Left hindlimb (tissue), 1 donor: Measurements from ENCODE around the gene CACNG4.

Experiments used
- DNase-seq: peaks from one replicate; pipeline ENCODE4 v3.0.0-alpha.2; 2018

CACNG4 gene

DNA sequence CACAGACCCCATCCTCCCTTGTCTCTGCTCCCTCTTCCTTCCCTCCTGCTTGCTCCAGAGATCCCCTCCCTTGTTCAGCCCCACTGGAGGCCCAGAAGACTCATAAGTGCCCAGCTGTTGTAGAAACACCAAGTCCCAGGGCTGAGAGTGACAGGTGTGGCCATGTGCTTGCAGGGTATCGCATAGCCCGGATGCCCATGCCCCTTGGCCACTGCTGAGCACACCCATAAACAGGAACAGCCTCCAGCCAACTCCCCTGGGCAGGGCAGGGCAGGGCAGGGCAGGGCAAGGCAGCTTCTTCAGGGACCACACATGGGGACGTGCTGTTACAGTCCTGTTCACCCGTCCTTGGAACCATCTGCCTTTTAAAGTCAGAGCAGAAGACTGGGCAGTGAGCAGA lies 81.9 kb downstream of the CACNG4 start:
- peak; percentile 55 for DNase-seq

GRCh38 chr17:67047382-67047781 lies 82.9 kb downstream of the CACNG4 start:
- no peak for DNase-seq

GRCh38 chr17:67049025-67049739 lies 84.7 kb downstream of the CACNG4 start:
- no peak for DNase-seq

GRCh38 chr17:67050066-67050465 lies 85.6 kb downstream of the CACNG4 start:
- no peak for DNase-seq

DNA sequence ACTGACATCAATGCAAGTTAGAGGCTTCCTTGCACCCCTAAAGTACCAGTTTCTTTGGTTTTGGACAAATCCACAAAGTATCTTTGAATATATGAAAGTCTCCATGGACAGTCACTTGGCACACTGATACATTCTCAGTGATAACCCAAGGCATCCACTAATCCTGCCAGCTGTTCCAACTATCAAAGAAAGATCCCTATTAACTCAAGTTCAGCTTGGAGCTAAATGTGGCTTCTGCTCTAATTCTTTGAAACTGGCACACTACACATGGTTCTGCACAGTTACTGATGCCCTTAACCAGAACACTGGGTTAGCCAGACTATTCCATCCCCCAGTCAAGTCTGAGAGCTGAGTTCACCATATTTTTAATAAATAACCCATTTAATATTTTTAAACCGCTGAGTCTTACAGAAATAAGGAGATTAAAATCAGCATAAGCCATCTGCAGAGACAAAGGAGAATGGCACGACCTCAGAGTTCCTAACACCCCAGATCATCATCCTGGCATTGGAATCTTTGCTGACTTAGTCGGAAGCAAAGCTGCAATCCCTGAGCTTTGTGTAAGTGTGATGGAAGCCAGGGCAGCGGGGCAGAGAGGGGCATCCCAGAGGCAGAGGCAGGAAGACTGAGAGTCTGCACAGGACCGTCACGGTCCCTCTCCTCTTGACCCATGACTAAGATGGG lies 86.1 kb downstream of the CACNG4 start:
- no peak for DNase-seq

DNA sequence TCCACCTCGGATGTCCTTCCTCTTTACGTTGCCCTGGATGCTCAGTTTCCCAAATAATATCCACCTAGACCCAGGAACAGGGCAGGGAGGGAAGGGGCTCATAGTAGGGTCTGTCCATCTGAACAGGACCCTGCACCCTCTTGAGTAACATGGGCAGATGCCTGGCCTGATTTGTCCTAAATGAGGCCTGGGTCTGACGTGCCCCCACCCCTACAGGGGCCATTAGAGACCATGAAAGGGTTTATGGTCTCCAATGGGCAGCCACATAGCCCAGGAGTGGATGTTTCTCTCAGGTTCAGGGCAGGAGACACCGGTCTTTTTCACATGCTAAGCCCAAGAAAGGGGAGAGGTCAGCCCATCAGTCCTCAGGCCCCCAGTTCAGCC lies 86.6 kb downstream of the CACNG4 start:
- no peak for DNase-seq

DNA sequence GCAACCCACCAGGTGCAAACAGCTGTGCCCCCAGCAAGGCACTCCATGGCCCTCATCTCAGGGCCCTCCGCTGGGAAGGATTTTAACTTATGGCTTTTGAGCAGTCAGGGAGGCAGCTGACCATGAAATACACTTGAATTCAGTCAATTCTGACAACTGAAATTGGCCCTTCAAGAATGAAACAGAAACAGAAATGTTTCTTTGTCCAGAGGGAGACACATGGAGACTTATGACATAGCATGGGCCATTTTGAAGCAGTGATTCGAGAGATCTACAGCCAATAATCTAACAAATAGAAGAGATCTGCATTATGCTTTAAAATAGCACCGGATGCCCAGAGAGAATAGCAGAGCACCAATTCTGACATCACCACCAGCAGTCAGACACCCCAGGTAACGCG lies 87.3 kb downstream of the CACNG4 start:
- DNase-seq = no peak

DNA sequence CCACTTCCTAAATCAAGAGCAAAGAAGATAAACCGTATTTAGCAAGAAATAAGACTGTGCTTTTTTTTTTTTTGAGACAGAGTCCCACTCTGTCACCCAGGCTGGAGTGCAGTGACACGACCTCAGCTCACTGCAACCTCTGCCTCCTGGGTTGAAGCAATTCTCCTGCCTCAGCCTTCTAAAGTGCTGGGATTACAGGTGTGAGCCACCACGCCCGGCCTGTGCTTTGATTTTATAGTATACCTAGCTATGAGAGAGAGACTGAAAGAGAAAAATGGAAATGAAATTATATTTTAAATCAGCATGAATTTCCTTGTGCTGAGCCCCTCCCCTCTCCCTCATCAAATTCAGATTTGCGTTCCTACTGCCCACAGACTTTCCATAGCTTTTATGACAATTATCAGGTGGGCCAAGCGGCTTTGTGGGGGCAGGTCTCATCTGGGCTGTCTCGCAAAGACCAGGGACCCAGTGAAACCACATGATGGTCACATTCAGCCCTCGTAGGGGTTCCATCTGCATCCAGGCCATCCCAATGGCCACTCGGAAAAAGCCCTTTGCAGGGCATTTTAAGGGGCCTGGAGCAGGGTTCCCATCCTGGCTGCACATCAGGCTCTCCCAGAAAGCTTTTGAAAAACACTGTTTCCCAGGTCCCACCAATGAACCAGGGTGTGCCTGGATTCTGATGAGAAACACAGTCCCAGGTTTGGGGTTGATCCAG lies 88.4 kb downstream of the CACNG4 start:
- no peak for DNase-seq

DNA sequence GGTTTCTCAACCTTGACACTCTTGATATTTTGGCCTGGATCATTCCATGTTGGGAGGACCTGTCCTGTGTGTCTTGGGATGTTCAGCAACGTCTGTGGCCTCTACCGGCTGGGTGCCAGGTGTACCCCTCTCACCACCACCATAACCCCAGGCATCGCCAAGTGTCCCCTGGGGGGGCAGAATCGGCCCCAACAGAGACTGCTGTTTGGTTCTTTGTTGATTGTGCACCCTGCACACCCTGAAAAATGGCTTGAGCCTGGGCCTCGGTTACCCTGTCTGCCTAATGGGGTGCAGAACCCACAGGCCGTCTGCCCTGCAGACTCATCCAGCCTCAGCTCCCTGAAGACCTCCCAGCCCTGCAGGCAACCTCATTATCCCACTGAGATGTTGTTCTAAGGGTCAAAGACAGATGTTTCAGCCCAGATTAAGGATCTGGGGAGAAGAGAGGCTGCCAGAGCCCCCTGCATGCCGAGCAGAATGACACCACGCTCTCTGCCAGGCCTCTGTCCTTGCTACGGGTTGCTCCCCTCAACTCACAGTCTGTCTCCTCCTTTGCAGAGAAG lies 89.0 kb downstream of the CACNG4 start:
- DNase-seq = no peak

- no peak for DNase-seq
Measured at GRCh38 chr17:67054011-67054591, 89.6 kb downstream of the CACNG4 start.

- no peak for DNase-seq
Measured at GRCh38 chr17:67054608-67055007, 90.1 kb downstream of the CACNG4 start.

GRCh38 chr17:67055041-67055443 lies 90.5 kb downstream of the CACNG4 start:
- no peak for DNase-seq

DNA sequence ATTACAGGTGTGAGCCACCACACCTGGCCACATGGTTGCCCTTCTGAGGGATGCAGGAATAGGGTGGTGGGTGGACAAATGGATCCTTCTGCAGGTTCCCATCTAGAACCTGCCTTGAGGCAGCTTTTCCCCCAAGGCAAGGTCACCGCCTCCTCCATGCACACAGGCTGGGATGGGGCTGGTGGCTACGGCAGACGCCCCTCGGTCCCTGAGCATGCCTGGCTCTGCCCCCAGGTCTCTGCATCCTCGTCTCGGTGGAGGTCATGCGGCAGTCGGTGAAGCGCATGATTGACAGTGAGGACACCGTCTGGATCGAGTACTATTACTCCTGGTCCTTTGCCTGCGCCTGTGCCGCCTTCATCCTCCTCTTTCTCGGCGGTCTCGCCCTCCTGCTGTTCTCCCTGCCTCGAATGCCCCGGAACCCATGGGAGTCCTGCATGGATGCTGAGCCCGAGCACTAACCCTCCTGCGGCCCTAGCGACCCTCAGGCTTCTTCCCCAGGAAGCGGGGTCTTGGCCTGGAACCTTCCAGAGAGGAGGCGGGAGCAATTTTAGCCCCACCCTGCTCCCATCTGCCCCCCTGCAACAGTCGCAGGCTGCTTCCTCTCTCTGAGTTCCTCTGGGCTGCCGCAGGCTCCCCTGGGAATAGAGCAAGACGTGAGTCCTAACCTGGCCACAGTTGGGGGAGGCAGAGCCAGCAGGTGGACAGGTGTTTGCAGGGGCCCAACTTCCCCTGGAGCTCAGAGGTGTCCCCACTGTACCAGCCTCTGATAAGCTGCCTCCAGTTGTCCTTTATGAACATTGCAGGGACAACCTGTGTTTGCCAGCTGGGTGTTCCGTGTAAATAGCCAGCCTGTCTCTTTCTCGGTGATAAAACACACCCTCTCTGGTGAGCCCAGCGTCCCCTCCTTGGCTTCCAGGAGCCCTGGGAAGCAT lies 91.6 kb downstream of the CACNG4 start:
- no peak for DNase-seq

DNA sequence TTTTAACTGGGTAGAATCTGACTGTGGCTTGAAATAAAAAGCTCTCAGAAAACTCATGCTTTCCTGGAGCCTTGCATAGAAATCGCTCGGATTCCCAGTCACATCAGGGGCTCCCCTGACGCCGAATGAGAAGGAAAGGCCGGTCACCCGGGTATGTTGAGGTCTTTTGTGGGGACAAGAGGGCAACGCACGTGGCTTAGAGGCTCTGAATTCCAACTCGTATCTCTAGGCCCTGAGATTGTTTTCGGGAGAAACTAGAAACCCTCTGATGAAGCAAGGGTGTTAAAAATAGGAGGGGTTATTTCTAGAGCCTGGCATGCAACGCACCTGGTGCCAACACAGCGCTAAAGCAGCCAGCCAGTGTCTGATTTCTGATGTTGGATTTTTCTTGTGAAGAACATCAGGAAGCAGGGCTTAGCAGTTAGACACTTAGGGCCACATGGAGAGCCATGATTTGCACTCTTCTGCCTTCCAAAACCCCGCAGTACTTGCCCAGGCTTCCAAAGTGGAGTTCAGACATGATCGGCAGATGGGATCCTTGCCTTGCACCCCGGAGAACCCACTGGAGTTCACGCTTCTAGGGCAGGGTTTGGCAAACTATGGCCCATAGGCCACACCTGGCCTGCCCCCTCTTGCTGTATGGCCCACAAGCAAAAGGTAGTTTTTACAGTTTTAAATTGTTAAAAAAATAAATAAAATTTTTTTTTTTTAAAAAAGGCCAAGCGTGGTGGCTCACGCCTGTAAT lies 92.4 kb downstream of the CACNG4 start:
- no peak for DNase-seq

DNA sequence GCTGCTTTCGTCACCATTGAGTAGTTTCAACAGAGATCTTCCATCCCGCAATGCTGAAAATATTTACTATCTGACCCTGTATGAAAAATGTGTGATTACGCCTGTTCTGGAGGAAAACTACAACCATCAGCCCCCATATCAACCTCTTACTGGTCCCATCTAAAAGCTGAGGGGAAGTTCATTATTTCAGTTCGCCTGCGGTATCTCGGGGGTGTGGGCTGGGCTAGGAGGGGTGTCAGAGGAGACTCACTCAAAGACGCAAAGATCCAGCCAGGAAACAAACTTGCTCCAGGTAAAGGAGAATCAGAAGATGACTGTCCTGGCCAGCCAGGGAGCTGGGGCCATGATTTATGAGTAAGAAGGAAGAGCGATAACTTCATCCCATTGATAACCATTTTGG lies 93.5 kb downstream of the CACNG4 start:
- DNase-seq = no peak

DNA sequence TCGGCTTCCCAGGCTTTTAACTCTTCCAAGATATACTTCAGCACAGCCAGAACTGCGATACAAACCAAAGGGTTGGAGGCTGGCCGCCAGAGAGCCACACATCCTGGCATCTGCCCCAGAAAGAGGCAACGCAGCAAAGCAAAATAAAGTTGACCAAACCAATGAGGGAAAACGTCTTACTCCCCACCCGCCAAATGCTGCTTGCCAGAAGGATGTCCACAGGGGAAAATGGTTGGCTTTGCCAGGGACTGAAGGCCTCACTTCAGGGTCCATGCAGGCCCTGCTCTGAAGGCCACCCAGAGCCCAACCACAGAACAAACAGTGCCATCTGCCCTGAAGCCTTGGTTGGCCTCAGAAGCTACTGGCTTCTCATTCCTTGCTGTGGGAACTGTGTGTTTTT lies 94.9 kb downstream of the CACNG4 start:
- DNase-seq = no peak

GRCh38 chr17:67063141-67063540 lies 98.6 kb downstream of the CACNG4 start:
- DNase-seq = no peak

- no peak for DNase-seq
Measured at GRCh38 chr17:67066717-67067116, 102.2 kb downstream of the CACNG4 start.

GRCh38 chr17:67067571-67068482 lies 103.3 kb downstream of the CACNG4 start:
- no peak for DNase-seq

GRCh38 chr17:67068999-67069398 lies 104.5 kb downstream of the CACNG4 start:
- no peak for DNase-seq
